DOHH2 (cell line): ENCODE measurements around the gene UBR3.

Experiments
- H3F3A ChIP-seq: fragments of 200-600 bp; sonication (generic), shearing (Covaris generic); 2 replicates; pipeline ENCODE4 v1.6.0; 2016; ENCODE audit warnings: antibody characterized with exemption, mild to moderate bottlenecking; ENCODE audit not compliant: control insufficient read depth, insufficient read depth
- H3K27ac ChIP-seq: fragments of 200-600 bp; sonication (generic); 2 replicates; pipeline ENCODE4 v1.5.1; 2014; ENCODE audit warnings: low read depth, mild to moderate bottlenecking, low read length, moderate library complexity
- H3K27me3 ChIP-seq: fragments of 200-600 bp; sonication (generic); 2 replicates; pipeline ENCODE4 v1.6.1; 2014; ENCODE audit warnings: mild to moderate bottlenecking, low read length, mixed read lengths; ENCODE audit not compliant: control insufficient read depth
- H3K36me3 ChIP-seq: fragments of 200-600 bp; sonication (generic); 2 replicates; pipeline ENCODE4 v1.6.1; 2014; ENCODE audit warnings: mild to moderate bottlenecking, low read length, moderate library complexity, mixed read lengths; ENCODE audit not compliant: control insufficient read depth
- H3K4me1 ChIP-seq: fragments of 200-600 bp; sonication (generic); 2 replicates; pipeline ENCODE4 v1.6.1; 2014; ENCODE audit warnings: mild to moderate bottlenecking, low read length, mixed read lengths; ENCODE audit not compliant: control insufficient read depth
- H3K4me2 ChIP-seq: fragments of 200-600 bp; sonication (generic); 2 replicates; pipeline ENCODE4 v1.6.0; 2014; ENCODE audit warnings: mild to moderate bottlenecking, low read length, moderate library complexity
- H3K4me3 ChIP-seq: fragments of 200-600 bp; sonication (generic); 2 replicates; pipeline ENCODE4 v1.5.1; 2014; ENCODE audit warnings: mild to moderate bottlenecking, low read length, mixed read lengths
- H3K79me2 ChIP-seq: fragments of 200-600 bp; sonication (generic); 2 replicates; pipeline ENCODE4 v1.6.1; 2014; ENCODE audit warnings: mild to moderate bottlenecking, low read length, mixed read lengths; ENCODE audit not compliant: control insufficient read depth
- H3K9me2 ChIP-seq: fragments of 200-600 bp; sonication (generic); replicated peaks from 2 replicates; pipeline ENCODE4 v1.6.1; 2014; ENCODE audit warnings: mild to moderate bottlenecking, low read length, mixed read lengths; ENCODE audit not compliant: control insufficient read depth
- H3K9me3 ChIP-seq: fragments of 200-600 bp; sonication (generic); 2 replicates; pipeline ENCODE4 v1.6.1; 2014; ENCODE audit warnings: antibody characterized with exemption, low read length, mixed read lengths; ENCODE audit not compliant: control insufficient read depth, insufficient read depth
- H4K20me1 ChIP-seq: fragments of 200-600 bp; sonication (generic); 2 replicates; pipeline ENCODE4 v1.6.0; 2014; ENCODE audit warnings: low read depth, mild to moderate bottlenecking, antibody characterized with exemption, low read length, moderate library complexity; ENCODE audit not compliant: control insufficient read depth, insufficient read depth
- CTCF ChIP-seq: fragments of 200-600 bp; sonication (generic); IDR thresholded peaks from one replicate; pipeline ENCODE4 v1.5.1; 2014; ENCODE audit warnings: antibody characterized with exemption, mild to moderate bottlenecking, low read depth, low read length; ENCODE audit not compliant: poor library complexity, severe bottlenecking
- EZH2phosphoT487 ChIP-seq: fragments of 200-600 bp; sonication (generic); IDR thresholded peaks from 2 replicates; pipeline ENCODE4 v1.6.1; 2017; ENCODE audit warnings: borderline replicate concordance, mild to moderate bottlenecking, antibody characterized with exemption, low read length, moderate library complexity, mixed read lengths

UBR3 gene

GRCh38 chr2:170012773-170013172 lies 185.5 kb downstream of the UBR3 start:
- Histone ChIP-seq H3K27ac (no peak overlapping the region), H3K36me3 (no peaks in the 10 kb centered on the region), H4K20me1 (no peaks in the 10 kb centered on the region), H3K4me2 (no peak overlapping the region), H3K27me3 (no peaks in the 10 kb centered on the region), H3K9me2 (no peaks in the 10 kb centered on the region), H3K9me3 (no peaks in the 10 kb centered on the region), H3F3A (no peaks in the 10 kb centered on the region; the same call in 1 of the 2 replicates), H3K4me1 (no peaks in the 10 kb centered on the region), H3K79me2 (no peaks in the 10 kb centered on the region), H3K4me3 (no peak overlapping the region)
- no peak for TF ChIP-seq EZH2phosphoT487
- TF ChIP-seq CTCF = no peak

GRCh38 chr2:170013802-170014551 lies 186.7 kb downstream of the UBR3 start:
- H3K36me3 ChIP-seq = no peaks in the 10 kb centered on the region
- no peaks in the 10 kb centered on the region for H3K4me1 ChIP-seq
- TF ChIP-seq EZH2phosphoT487 = no peak
- no peak for TF ChIP-seq CTCF
- H4K20me1 ChIP-seq = no peaks in the 10 kb centered on the region
- H3K27me3 ChIP-seq = no peaks in the 10 kb centered on the region
- no peak overlapping the region for H3K4me2 ChIP-seq
- no peaks in the 10 kb centered on the region for H3K9me3 ChIP-seq
- no peaks in the 10 kb centered on the region; the same call in 1 of the 2 replicates for H3F3A ChIP-seq
- H3K4me3 ChIP-seq = no peak overlapping the region
- H3K9me2 ChIP-seq = no peaks in the 10 kb centered on the region
- no peak overlapping the region for H3K27ac ChIP-seq
- H3K79me2 ChIP-seq = no peaks in the 10 kb centered on the region

GRCh38 chr2:170014769-170015168 lies 187.5 kb downstream of the UBR3 start:
- no peak overlapping the region for H3K4me3 ChIP-seq
- H3K9me3 ChIP-seq = no peaks in the 10 kb centered on the region
- H3K4me1 ChIP-seq = no peaks in the 10 kb centered on the region
- no peaks in the 10 kb centered on the region for H3K79me2 ChIP-seq
- TF ChIP-seq EZH2phosphoT487 = no peak
- no peak for TF ChIP-seq CTCF
- no peak overlapping the region for H3K4me2 ChIP-seq
- no peaks in the 10 kb centered on the region for H3K9me2 ChIP-seq
- no peaks in the 10 kb centered on the region for H4K20me1 ChIP-seq
- H3K27me3 ChIP-seq = no peaks in the 10 kb centered on the region
- no peaks in the 10 kb centered on the region for H3K36me3 ChIP-seq
- H3F3A ChIP-seq = no peaks in the 10 kb centered on the region; the same call in 1 of the 2 replicates
- H3K27ac ChIP-seq = no peak overlapping the region
